Uterus (tissue), 2 donors: ENCODE results near the gene BCL2L11.

Experiments used
- POLR2A ChIP-seq, 2 donors: fragments of 450-650 bp; IDR thresholded peaks; one replicate each; pipeline ENCODE4 v1.6.1; 2016; ENCODE audit warnings: antibody characterized with exemption in 2 of 2, mild to moderate bottlenecking in 1 of 2, moderate library complexity in 1 of 2
- TF ChIP-seq, protein P1 (sequence below), 4 experiments: fragments of 200-600 bp in 2 of 4; fragments of 450-650 bp in 2 of 4; sonication (generic) in 2 of 4; IDR thresholded peaks; one replicate each; pipeline ENCODE4 v1.5.1; 2016 to 2019; ENCODE audit warnings: antibody characterized with exemption in 4 of 4, mild to moderate bottlenecking in 2 of 4, moderate library complexity in 1 of 4

DNA sequence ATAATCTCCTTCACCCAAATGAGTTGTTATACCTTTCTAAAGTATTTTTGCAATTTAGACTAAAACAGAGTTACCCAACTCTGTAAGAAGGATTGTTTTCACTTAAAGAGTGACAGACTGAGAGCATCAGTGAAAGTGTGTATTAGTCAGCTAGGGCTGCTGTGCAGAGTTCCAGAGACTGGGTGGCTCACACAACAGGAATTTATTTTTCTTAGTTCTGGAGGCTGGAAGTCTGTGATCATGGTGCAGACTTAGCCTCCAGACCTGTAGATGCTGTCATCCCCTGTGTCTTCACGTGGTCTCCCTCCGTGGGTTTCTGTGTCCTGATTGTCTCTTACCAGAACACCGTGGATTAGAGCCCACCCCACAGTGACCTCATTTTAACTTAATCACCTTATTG lies 40.0 kb downstream of the BCL2L11 start:
- TF ChIP-seq, protein P1, sequence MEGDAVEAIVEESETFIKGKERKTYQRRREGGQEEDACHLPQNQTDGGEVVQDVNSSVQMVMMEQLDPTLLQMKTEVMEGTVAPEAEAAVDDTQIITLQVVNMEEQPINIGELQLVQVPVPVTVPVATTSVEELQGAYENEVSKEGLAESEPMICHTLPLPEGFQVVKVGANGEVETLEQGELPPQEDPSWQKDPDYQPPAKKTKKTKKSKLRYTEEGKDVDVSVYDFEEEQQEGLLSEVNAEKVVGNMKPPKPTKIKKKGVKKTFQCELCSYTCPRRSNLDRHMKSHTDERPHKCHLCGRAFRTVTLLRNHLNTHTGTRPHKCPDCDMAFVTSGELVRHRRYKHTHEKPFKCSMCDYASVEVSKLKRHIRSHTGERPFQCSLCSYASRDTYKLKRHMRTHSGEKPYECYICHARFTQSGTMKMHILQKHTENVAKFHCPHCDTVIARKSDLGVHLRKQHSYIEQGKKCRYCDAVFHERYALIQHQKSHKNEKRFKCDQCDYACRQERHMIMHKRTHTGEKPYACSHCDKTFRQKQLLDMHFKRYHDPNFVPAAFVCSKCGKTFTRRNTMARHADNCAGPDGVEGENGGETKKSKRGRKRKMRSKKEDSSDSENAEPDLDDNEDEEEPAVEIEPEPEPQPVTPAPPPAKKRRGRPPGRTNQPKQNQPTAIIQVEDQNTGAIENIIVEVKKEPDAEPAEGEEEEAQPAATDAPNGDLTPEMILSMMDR (IDR thresholded peaks at IDR 0.05), result no peak
- TF ChIP-seq POLR2A (IDR thresholded peaks at IDR 0.05), result no peak
